GM12891 (cell line): ENCODE data around the gene LDLRAD3.

ENCODE experiments used
- PAX5 ChIP-seq: IDR thresholded peaks from 2 replicates; pipeline ENCODE4 v1.6.1; 2011; ENCODE audit warnings: low read length, moderate library complexity, mild to moderate bottlenecking; ENCODE audit not compliant: insufficient read depth, severe bottlenecking
- POLR2A ChIP-seq: IDR thresholded peaks from 2 replicates; pipeline ENCODE4 v1.6.1; 2011; ENCODE audit warnings: low read depth, low read length, control low read depth
- POLR2AphosphoS5 ChIP-seq: IDR thresholded peaks from 2 replicates; pipeline ENCODE4 v1.6.1; 2011; ENCODE audit warnings: low read depth, low read length, control low read depth
- SPI1 ChIP-seq: IDR thresholded peaks from 2 replicates; pipeline ENCODE4 v1.6.1; 2011; ENCODE audit warnings: low read depth, low read length, control low read depth
- TAF1 ChIP-seq: IDR thresholded peaks from 2 replicates; pipeline ENCODE4 v1.6.1; 2011; ENCODE audit warnings: low read depth, low read length, control low read depth

- no peak for TF ChIP-seq POLR2A
- TF ChIP-seq TAF1: no peak
- no peak for TF ChIP-seq POLR2AphosphoS5
- TF ChIP-seq SPI1: no peak
- TF ChIP-seq PAX5: no peak
These were observed 160.2 kb downstream of the LDLRAD3 start for GRCh38 chr11:36103933-36104530.
